GM21737 (cell line): Measurements from ENCODE around the gene AKAP5.

Source experiments
- ATAC-seq: cut with Tn5 transposase; IDR thresholded peaks from one replicate; pipeline ENCODE4 v1.9.1; 2021; ENCODE audit warnings: mild to moderate bottlenecking, moderate library complexity; ENCODE audit not compliant: unreplicated experiment

The AKAP5 gene, protein sequence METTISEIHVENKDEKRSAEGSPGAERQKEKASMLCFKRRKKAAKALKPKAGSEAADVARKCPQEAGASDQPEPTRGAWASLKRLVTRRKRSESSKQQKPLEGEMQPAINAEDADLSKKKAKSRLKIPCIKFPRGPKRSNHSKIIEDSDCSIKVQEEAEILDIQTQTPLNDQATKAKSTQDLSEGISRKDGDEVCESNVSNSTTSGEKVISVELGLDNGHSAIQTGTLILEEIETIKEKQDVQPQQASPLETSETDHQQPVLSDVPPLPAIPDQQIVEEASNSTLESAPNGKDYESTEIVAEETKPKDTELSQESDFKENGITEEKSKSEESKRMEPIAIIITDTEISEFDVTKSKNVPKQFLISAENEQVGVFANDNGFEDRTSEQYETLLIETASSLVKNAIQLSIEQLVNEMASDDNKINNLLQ

DNA sequence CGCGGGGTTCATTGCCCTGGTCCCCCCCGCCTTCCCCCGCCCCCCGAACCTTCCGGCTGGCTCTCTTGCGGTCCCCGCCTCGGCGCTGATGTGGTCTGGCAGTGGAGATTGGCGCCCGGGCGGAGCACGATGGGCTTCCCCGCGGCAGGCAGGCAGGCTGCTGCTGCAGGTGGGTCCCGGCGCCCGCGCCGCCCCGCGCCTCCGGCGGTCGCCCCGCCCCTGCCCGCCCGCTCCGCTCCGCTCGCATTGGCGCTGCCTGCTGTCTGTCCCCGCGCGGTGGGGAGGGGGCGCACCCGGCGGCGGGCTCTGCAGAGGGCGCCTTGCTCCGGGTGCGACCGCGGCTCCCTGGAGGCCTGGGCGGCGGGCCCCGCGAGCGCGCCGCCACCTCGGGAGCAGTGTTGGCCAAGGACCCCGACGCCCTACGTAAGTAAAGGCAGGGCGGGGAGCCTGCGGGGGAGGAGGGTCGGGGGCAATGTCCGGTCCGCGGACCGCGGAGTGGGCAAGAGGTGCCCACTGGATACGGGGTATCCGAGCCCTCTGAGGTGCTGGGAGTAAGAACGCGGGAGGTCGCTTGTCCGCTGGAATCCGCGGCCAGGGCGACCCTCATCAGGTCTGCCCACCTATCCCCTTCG lies at the start of gene AKAP5:
TSS of gene AKAP5 (plus strand) at position 309 of the 632 bp plus-strand sequence. CDS start 2,896 bp downstream, outside the sequence.
- peak; percentile 63 for ATAC-seq

DNA sequence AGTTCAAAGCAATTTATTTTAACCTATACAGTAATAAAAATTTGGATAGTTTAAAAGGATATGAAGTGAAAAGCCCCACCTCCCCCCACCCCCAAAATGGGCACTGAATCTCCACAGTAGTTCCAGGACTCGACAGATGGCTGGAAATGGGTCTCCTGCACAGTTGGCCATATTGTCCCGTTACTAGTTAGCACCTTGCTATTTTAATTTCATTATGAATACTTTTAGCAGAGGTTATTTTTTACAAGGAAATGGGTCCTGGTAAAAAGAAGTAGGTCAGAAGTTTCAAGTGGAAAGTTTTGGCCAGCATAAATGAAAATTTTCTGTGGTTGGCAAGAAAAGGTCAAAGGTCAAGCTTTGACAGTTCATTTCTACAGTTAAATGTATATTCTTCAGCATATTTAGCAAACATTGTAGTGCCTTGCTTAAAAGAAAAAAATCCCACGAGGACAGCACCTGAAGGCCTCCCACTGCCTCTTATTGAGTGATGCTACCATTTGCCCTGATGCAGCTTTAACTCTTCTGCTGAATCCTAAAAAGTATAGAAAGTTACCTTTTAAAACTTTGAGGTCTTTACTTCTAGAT lies 48.9 kb upstream of the AKAP5 start:
- ATAC-seq = no peak

DNA sequence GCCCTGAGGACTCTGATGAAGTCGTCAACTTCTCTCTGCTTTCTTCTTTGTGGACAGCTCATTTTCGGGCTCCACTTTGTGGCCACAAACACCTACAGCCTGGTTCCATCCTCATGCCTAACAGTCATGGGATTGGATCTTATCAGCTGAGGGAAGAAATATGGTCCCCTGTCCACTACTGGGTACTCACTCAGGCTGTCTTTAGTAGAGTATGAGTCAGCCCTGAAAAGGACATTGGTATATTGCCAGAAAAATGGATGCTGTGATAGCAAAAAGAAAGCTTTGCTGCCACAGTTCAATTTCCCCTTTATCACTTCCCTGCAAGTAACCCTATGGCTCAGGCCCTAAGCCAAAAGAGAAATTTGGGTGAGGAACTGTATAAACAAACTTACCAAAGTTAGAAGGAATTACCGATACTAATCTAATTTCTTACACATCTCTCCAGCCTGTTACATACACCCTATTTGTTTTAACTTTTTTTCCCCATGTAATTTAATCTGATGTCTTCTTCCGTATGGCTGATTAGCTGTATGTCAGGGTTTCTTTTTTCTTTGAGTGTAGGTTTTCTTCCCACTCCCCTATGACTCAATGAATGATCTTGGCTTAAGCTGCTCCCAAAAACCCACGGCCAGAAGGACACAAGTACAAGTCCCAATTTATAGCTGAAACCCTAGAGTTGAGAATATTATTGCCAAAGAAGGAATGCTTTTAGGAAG lies 48.1 kb upstream of the AKAP5 start:
- no peak for ATAC-seq

DNA sequence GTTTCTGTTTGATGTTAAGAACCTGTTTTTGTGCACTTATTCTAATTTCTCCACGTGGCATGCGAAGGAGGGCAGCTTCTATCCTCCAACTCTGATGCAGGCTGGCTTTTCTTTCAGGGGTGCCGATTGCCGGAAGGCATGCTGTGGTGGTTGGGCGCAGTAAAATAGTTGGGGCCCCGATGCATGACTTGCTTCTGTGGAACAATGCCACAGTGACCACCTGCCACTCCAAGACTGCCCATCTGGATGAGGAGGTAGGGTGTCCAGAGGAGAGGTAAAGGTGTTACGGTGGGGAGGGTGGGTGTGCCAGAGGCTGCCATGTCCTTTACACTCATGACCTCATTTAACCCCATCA lies 47.6 kb upstream of the AKAP5 start:
- no peak for ATAC-seq

DNA sequence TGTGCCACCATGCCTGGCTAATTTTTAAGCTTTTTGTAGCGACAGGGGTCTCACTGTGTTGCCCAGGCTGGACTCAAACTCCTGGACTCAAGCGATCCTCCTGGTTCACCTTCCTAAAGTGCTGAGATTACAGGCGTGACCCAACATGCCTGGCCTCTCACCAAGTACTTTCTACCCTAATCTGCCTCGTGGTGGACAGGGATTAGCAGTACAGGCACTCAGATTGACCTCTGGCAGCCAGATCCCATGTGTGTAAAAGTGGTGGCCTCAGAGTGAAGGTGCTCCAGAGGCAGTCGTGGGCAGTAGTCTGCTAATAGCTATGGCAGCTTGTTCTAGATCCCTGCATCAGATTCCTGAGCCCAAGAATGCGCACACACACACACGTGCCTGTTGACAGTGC lies 46.3 kb upstream of the AKAP5 start:
- no peak for ATAC-seq

DNA sequence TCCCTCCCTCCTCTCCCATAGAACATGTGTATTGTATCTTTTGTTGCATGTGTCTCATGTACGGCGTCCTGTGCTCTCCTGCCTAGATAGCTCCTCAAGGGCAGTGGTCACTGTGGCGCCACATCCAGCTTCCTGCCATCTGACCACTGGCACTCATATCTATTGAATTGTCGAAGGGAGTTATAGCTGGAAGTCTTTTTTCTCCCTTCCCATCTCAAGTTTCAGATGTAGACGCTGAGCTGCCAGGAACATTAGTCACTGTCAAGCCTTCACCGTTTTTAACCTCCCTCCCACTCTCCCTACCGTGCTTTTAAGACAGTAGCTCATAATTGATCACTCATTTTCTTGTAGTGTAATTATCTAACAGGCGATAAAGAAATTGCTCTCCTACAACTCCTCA lies 44.1 kb upstream of the AKAP5 start:
- no peak for ATAC-seq

DNA sequence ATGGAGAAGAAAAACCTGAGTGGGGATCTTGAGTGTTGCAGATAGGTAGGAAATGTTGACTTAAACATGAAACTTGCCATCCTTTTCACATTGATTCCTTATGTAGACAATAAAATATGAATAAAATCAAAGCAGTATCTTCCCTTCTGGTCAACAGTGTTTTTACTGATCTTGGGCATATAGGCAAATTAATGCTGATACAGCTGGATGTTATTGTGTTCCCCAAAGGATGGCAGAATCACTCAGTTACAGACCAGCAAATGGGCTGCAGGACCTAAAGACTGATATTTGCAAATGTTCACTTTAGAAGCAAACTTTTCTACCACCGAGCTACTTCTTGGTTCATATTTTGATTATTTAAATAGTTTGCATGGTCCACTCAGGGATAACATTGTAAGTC lies 43.3 kb upstream of the AKAP5 start:
- ATAC-seq = no peak

DNA sequence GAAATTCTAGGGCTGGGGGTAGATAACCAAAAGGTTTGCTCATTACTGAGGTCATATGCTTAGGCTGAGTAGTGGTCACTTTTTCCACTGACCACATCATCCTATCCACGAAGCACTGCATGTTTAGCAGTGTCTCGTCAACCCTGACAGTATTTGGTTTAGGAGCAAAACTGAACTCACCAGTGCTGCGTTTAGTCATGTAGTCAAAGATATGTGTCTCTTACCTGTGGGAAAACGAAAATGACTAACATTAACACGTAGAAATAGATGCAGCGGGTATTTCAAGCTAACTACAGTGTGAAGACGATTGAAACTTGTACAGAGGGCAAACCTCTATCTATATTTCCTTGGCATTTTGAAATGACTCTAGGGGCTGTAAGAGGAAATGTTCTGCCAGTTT lies 42.5 kb upstream of the AKAP5 start:
- no peak for ATAC-seq

DNA sequence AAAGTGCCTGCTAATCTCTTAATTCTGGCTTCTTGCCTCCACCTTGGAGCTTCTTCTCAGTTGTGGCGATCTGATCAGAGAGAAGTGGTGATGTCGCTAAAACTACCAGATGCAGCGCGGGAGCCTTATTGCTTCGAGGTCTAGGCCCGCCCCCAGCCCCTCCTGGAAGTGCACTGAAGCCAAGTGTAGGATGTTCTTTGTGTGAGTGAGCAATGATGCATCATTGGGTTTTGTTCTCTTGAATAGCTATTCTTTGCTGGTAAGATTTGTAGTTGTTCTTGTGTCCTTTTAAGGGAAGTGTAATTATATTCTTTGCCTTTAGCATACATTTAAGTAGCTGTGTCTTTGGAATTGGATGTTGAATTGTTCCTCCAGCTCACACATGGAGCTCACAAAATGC lies 41.3 kb upstream of the AKAP5 start:
- no peak for ATAC-seq

DNA sequence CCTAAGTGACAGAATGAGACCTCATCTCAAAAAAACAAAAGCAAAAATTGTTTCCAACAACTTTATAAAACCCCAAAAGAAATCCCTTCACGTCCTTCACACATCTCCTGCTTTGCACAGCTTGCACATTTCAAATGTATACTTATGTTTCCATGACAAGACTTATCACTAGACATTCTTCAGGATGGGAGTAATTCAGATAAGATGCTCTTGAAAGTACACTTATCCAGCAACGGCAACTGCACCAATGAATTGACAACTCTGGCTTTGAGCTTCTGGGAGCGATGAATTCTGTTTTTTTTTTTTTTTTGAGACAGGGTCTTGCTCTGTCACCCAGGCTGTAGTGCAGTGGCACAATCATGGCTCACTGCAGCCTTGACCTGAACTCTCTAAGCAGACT lies 30.8 kb upstream of the AKAP5 start:
- no peak for ATAC-seq

DNA sequence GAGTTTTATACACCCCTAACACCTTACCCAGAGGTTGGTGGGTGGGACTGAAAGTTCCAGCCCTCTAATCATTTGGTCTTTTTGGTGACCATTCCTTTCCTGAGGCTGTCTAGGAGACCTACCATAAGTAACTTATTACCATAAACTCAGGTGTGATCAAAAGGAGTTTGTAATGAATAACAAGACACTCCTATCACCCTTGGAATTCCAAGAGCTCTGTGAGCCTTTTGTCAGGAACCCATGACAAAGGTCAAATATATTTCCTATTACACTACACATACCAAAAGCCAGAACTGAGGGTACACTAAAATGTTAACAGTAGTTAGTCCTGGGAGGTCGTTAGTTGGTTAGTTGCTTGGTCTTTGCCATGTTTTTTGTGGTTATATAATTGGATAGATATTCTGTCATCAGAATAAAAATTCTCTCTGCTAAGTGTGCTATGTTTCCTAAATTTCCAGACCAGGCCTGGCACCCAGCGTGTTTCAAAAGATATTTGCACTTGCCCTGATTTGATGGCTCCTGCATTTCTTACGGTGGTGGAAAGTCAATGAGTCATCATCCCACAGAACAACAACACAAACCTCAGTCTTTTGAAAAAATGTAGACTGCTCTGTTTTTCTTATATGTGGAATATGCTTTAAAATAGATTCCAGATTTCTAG lies 27.0 kb upstream of the AKAP5 start:
- no peak for ATAC-seq

DNA sequence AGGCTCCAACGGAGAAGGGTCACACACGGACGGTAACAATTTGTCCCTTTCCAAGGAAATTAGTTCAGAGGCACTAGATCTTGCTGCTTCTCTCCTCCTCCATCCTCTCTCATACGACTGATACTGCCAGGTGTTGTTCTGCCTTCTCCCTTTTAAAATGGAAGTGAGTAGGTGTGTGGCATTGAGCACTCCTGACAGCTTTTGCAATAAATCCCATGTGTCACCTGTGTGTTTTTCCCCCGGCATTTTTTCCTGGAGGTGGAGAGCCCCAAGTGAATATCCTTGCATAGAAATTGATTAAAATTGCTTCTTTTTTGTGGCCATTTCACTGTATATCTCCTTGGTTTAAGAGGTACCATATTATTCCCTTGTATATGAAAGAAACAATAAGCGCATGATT lies 26.2 kb upstream of the AKAP5 start:
- no peak for ATAC-seq

DNA sequence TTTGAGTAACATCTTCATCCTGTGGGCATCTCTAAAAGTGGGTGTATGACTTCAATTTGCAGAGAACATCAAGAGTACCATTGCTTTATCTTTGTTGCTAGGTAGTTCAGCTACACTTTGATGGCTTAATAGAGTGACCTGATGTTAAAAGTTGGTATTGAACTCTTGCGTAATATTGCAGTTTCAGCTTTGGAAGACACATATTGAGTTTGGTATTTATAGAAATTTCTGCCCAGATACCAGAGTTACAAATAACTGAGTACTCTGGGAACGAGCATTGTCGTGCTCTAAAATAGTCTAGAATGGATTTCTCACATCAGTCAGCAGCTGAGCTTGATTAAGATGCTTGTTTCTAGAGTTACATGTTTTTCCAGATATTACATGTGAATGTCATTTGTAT lies 24.8 kb upstream of the AKAP5 start:
- ATAC-seq = no peak

DNA sequence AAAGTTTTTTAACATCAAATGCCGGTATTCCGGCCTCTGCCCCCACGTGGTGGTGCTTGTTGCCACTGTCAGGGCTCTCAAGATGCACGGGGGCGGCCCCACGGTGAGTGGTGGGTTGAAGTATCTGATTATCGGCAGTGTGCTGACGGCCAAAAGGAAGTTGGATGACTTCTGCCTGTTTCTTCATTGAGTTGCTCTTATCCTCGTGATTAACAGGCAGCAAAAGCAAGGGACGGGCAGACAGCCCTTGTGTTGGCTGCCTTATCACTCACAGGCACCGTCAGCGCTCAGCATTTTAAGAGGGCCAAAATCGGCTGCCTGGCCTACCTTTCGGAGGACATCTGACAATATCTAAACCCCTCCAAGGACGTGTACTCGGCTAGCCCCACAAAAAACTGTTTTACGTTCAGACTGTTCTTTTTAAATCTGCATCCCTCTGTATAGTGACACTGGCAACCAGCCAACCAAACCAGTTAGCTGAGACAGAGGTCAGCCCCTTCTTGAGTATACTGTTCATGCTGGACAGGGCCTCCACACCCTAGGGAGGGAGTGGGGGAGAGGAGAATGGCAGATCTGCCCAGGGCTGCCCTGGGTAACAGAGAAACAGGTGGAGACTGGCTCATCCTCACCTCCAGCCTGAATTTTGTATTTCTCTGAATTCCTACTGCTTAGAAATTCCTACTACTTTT lies 22.9 kb upstream of the AKAP5 start:
- ATAC-seq = no peak

DNA sequence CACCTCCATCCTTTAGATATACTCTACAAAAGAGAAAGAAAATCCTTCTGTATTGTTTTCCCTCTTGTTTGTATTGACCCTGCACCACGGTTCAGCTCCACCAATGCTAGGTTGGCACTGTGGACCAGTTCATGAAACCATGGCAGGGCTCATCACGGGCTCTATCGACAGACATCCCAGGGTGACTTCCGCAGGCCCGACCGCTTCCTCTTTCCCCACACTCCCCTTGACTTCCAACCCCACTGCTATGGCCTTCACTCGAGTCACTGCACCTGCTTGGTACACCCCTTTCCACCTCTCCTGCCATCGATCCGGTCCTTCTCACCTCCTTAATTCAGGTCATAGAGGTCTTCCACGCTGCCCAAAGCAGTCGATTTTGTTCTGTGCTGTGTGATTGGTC lies 21.2 kb upstream of the AKAP5 start:
- no peak for ATAC-seq

DNA sequence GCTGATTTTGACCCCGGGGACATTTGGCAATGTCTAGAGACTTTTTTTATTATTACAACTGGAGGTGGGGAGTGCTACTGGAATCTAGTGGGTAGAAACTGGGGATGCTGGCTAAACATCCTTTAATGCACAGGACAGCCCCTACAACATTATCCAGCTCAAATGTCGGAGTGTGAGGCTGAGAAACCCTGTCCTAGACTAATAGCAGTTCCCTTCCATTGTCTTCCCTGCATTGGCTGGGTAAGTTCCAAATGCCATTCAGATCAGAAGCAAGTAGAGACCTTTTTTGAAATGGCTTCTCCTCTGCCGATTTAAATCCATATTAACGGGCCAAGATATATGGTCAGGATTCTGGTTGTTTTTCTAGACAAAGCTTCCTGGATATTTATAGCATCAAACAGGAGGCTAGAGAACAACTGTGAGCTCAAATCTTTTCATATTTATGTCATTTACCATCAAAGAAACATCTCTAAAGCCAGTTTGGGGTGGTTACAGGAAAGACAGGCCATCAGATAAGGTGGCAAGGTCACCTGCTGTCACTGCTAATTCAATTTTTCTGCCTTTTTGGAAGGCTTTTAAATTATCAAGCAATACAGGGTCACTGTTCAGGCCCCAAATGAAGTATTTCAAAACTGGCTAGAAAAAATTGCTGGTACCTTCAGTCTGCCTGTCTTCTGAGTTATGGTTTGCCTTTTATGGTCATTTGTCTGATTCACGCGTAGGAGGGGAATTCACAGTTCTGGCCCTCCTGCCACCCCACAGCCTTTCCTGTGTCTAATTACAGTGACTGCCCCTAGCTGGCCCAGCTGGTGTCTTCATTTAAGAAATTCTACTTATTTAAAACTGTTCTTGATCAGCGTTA lies 20.1 kb upstream of the AKAP5 start:
- peak; percentile 87 for ATAC-seq

DNA sequence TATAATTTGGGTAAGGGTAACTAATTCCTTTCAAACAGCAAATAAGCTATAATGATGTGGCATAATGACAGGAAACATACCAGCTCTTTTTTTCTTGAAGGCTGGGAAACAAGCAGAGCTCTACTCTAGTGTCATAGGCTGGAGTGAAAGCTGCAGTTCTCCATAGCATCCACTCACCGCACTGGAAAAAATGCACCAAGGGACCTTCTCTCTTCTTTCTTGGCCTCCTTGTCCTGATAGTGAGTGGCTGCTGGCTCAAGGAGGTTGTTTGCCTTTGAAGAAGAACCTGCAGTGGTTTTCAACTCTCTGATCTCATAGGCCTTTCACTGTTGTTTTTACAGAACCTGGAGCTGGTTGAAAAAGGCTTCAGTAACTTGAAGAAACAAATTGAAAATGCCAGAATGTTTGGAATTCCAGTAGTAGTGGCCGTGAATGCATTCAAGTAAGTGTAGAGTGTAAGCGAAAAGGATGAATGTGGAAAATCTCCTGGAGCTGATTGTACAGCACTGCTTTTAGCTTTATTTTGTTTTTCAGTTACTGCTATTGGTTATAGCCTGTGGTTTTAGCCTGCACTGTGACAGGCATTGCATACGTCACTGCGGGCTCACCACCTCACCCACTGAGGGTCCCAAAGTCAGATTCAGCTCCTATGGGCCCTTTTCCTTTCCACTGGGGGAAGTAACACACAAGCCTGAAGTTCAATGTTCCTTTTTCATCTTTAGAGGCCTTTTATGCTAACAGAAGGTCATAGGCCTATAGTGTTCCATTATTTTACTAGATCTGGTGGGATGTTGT lies 17.2 kb upstream of the AKAP5 start:
- ATAC-seq = no peak

DNA sequence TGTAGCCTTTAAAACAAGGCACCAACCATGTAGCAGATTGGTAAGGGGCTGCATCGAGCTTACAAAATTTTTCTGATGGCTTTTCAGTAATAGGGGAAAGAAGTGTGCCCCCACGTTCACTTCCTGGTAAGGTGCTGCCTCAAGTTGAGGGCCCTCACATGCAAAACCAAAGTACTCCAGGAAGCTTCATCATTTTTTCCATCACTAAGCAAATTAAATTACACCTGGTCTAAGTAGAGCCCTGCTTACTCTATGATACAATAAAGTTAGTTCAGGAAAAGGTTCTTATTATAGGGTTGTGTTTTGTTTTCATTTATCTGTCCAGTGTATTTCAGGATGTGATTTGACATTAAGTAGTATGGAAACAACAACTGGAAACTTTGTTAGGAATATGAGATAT lies 15.0 kb upstream of the AKAP5 start:
- no peak for ATAC-seq

DNA sequence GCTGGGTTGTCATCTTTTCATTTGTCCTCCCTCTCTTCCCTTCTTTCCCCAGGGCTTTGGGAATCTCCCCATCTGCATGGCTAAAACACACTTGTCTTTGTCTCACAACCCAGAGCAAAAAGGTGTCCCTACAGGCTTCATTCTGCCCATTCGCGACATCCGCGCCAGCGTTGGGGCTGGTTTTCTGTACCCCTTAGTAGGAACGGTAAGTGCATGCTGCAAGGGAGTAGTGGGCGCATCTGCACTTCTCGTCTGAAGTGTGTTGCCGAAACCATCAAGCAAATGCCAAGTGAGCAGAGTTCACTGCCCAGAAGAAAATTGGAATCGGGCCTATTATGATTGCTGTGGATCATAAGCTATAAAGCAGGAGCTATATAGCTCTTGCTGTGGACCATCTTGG lies 10.6 kb upstream of the AKAP5 start:
- no peak for ATAC-seq
